ENCODE measurements around the gene DNAH12.
"Not testable (repeated sequence)": the region's sequence is repeated elsewhere in the genome, so short reads cannot be mapped to it uniquely, and the experiment has no call there.

DNAH12 gene

DNA sequence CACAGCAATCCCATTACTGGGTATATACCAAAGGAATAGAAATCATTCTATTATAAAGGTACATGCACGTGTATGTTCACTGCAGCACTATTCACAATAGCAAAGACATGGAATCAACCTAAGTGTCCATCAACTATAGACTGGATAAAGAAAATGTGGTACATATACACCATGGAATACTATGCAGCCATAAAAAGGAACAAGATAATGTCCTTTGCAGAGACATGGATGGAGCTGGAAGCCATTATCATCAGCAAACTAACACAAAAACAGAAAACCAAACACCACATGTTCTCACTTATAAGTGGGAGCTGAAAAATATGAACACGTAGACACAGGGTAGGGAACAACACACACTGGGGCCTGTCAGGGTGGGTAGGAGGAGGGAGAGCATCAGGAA lies 179.1 kb downstream of the DNAH12 start:
- H3K27me3 ChIP-seq (ENCODE audit: low read depth); in situ Hi-C loops (cut with MboI; ENCODE audit: low sequenced_read_pairs); H3K36me3 ChIP-seq (replicated peaks); H3K4me1 ChIP-seq; H3K9me3 ChIP-seq; DNase-seq (ENCODE audit: low spot score in 2 of 2); H3K4me3 ChIP-seq: not testable (repeated sequence)

DNA sequence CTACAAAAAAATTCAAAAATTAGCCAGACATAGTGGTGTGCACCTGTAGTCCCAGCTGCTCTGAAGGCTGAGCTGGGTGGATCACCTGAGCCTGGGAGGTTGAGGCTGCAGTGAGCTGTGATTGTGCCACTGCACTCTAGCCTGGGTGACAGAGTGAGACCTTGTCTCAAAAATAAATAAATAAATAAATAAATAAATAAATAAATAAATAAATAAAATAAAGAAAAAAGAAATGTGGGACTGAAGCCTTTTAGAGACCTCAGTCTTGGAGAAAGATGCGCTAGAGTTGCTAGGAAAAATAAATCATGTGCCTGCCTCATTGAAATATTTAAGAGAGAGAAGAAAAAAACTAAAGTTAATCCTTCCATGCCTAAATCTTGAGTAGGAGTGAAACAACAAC lies 187.9 kb downstream of the DNAH12 start:
- H3K4me1 ChIP-seq; H3K36me3 ChIP-seq (replicated peaks); in situ Hi-C loops (cut with MboI; ENCODE audit: low sequenced_read_pairs); H3K9me3 ChIP-seq; H3K4me3 ChIP-seq; H3K27me3 ChIP-seq (ENCODE audit: low read depth); DNase-seq (ENCODE audit: low spot score in 2 of 2): not testable (repeated sequence)

- H3K27me3 ChIP-seq (ENCODE audit: low read depth) = peaks cover 4% of the 10 kb centered on the region; the same call in 1 of the 2 replicates
- H3K4me1 ChIP-seq = no peaks in the 10 kb centered on the region
- DNase-seq (ENCODE audit: low spot score in 2 of 2) = no peak
- in situ Hi-C loops (cut with MboI; ENCODE audit: low sequenced_read_pairs) = no loop called here
- H3K36me3 ChIP-seq (replicated peaks) = no peaks in the 10 kb centered on the region
- H3K4me3 ChIP-seq = no peak overlapping the region
- no peaks in the 10 kb centered on the region for H3K9me3 ChIP-seq
Observed at GRCh38 chr3:57354768-57355167, 189.4 kb downstream of the DNAH12 start.

DNA sequence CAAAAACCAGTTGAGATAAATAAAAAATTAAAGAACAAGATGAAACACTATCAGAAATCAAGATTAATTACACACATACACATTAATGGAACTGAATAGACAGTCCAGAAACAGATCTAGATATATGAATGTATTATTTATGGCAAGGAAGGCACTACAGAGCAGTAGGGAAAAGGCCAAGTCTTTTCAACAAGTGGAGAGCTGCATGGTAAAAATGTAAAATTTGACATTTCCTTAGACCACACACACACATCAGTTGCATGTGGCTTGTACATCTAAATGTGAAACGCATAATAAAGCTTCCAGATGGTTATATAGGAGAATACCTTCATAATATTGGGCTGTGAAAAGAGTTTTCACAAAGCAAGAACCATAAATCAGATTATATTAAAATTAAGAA lies 193.9 kb downstream of the DNAH12 start:
- no peak for DNase-seq (ENCODE audit: low spot score in 2 of 2)
- Histone ChIP-seq H3K36me3 (replicated peaks) (no peaks in the 10 kb centered on the region), H3K4me1 (no peaks in the 10 kb centered on the region), H3K4me3 (no peak overlapping the region), H3K27me3 (ENCODE audit: low read depth) (peaks cover 3% of the 10 kb centered on the region; the same call in 1 of the 2 replicates), H3K9me3 (no peaks in the 10 kb centered on the region)
- in situ Hi-C loops (cut with MboI; ENCODE audit: low sequenced_read_pairs) = no loop called here

DNA sequence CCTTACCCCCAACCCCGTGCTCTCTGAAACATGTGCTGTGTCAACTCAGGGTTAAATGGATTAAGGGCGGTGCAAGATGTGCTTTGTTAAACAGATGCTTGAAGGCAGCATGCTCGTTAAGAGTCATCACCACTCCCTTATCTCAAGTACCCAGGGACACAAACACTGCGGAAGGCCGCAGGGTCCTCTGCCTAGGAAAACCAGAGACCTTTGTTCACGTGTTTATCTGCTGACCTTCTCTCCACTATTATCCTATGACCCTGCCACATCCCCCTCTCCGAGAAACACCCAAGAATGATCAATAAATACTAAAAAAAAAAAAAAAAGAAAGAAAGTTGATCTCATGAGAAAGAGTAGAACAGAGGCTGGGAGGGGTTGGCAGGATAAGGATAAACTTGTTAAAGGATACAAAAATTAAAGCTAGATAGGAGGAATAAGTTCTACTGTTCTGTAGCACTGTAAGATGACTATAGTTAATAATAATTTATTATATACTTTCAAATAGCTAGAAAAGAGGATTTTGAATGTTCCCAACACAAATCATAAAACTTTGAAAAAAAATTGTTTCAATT lies 205.0 kb downstream of the DNAH12 start:
- DNase-seq (ENCODE audit: low spot score in 2 of 2); H3K4me3 ChIP-seq; H3K9me3 ChIP-seq; in situ Hi-C loops (cut with MboI; ENCODE audit: low sequenced_read_pairs); H3K36me3 ChIP-seq (replicated peaks); H3K4me1 ChIP-seq; H3K27me3 ChIP-seq (ENCODE audit: low read depth): not testable (repeated sequence)

DNA sequence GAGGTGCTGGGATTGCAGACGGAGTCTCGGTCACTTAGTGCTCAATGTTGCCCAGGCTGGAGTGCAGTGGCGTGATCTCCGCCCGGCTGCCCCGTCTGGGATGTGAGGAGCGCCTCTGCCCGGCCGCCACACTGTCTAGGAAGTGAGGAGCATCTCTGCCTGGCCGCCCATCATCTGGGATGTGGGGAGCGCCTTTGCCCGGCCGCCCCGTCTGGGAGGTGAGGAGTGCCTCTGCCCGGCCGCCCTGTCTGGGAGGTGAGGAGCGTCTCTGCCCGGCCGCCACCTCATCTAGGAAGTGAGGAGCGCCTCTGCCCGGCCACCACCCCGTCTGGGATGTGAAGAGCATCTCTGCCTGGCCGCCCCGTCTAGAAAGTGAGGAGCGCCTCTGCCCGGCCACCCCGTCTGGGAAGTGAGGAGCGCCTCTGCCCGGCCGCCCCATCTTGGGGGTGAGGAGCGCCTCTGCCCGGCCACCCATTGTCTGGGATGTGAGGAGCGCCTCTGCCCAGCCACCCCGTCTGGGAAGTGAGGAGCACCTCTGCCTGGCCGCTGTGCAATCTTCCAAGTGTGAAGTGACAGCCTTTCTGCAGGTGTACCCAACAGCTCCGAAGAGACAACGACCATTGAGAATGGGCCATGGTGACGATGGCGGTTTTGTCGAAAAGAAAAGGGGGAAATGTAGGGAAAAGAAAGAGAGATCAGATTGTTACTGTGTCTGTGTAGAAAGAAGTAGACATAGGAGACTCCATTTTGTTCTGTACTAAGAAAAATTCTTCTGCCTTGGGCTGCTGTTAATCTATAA lies 205.7 kb downstream of the DNAH12 start:
- H3K4me3 ChIP-seq; H3K9me3 ChIP-seq; in situ Hi-C loops (cut with MboI; ENCODE audit: low sequenced_read_pairs); H3K27me3 ChIP-seq (ENCODE audit: low read depth); H3K4me1 ChIP-seq; DNase-seq (ENCODE audit: low spot score in 2 of 2); H3K36me3 ChIP-seq (replicated peaks): not testable (repeated sequence)

- peaks cover 9% of the 10 kb centered on the region for H3K27me3 ChIP-seq (ENCODE audit: low read depth)
- no peaks in the 10 kb centered on the region for H3K4me1 ChIP-seq
- DNase-seq (ENCODE audit: low spot score in 2 of 2) = no peak
- H3K36me3 ChIP-seq (replicated peaks) = no peaks in the 10 kb centered on the region
- in situ Hi-C loops (cut with MboI; ENCODE audit: low sequenced_read_pairs) = no loop called here
- H3K9me3 ChIP-seq = no peaks in the 10 kb centered on the region; the same call in 1 of the 2 replicates
- no peak overlapping the region for H3K4me3 ChIP-seq
Observed at GRCh38 chr3:57335283-57335938, 208.7 kb downstream of the DNAH12 start.

- Histone ChIP-seq H3K27me3 (ENCODE audit: low read depth) (peaks cover 9% of the 10 kb centered on the region), H3K4me3 (no peak overlapping the region), H3K9me3 (no peaks in the 10 kb centered on the region; the same call in 1 of the 2 replicates), H3K36me3 (replicated peaks) (no peaks in the 10 kb centered on the region), H3K4me1 (no peaks in the 10 kb centered on the region)
- DNase-seq (ENCODE audit: low spot score in 2 of 2) = no peak
- in situ Hi-C loops (cut with MboI; ENCODE audit: low sequenced_read_pairs) = no loop called here
Observed at GRCh38 chr3:57331078-57331610, 213.0 kb downstream of the DNAH12 start.

DNA sequence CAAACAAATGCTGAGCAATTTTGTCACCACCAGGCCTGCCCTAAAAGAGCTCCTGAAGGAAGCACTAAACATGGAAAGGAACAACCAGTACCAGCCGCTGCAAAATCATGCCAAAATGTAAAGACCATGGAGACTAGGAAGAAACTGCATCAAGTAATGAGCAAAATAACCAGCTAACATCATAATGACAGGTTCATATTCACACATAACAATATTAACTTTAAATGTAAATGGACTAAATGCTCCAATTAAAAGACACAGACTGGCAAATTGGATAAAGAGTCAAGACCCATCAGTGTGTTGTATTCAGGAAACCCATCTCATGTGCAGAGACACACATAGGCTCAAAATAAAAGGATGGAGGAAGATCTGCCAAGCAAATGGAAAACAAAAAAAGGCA lies 217.6 kb downstream of the DNAH12 start:
- H3K9me3 ChIP-seq; H3K36me3 ChIP-seq (replicated peaks); DNase-seq (ENCODE audit: low spot score in 2 of 2); H3K4me3 ChIP-seq; H3K27me3 ChIP-seq (ENCODE audit: low read depth); in situ Hi-C loops (cut with MboI; ENCODE audit: low sequenced_read_pairs); H3K4me1 ChIP-seq: not testable (repeated sequence)

GRCh38 chr3:57314204-57314603 lies 229.9 kb downstream of the DNAH12 start:
- Histone ChIP-seq H3K4me3 (no peak overlapping the region), H3K9me3 (0 out of 2 replicates have a peak, but pooled peaks cover 2% of the 10 kb centered on the region), H3K27me3 (ENCODE audit: low read depth) (peaks cover 6% of the 10 kb centered on the region; the same call in 1 of the 2 replicates), H3K36me3 (replicated peaks) (no peaks in the 10 kb centered on the region), H3K4me1 (no peaks in the 10 kb centered on the region)
- no peak for DNase-seq (ENCODE audit: low spot score in 2 of 2)
- in situ Hi-C loops (cut with MboI; ENCODE audit: low sequenced_read_pairs) = no loop called here

DNA sequence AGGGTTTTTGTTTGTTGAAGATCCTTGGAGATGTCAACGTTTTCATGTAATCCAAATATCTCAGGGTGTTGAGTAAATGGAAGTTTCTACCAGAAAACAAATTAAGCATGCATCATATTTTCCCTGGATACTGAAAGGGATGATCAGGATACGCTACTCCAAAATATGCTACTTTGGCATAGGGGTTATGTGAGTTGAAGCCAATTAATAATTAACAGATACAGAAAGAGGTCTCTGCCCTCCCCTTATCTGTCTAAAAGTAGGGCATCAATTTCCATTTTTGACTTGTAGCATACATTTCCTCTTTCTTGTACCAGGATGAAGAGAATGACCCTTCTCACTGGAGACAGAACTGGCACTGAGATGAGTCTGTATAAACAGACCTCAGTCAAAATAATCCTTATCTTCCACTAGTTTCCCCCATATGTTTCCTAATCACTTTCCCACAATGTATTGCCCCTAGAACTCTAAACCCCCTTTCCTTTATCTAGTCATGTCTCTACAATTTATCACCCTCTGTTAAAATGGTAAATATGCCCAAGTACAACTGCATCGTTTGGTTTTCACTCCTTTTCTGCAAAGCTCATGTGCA lies 234.3 kb downstream of the DNAH12 start:
- no peak for DNase-seq (ENCODE audit: low spot score in 2 of 2)

GRCh38 chr3:57303520-57303919 lies 240.6 kb downstream of the DNAH12 start:
- H3K27me3 ChIP-seq (ENCODE audit: low read depth); H3K36me3 ChIP-seq (replicated peaks); H3K9me3 ChIP-seq; H3K4me3 ChIP-seq; H3K4me1 ChIP-seq; in situ Hi-C loops (cut with MboI; ENCODE audit: low sequenced_read_pairs): not testable (repeated sequence)
- DNase-seq (ENCODE audit: low spot score in 2 of 2) = peak in 1 of 2 experiments; percentile 18

More for the DNA sequence above, 234.3 kb downstream of the DNAH12 start:
- no peak overlapping the region for H3K4me3 ChIP-seq
- H3K4me1 ChIP-seq = no peaks in the 10 kb centered on the region
- no peaks in the 10 kb centered on the region for H3K36me3 ChIP-seq (replicated peaks)
- peaks cover 3% of the 10 kb centered on the region; the same call in 1 of the 2 replicates for H3K27me3 ChIP-seq (ENCODE audit: low read depth)
- in situ Hi-C loops (cut with MboI; ENCODE audit: low sequenced_read_pairs) = no loop called here
- no peaks in the 10 kb centered on the region for H3K9me3 ChIP-seq

DNA sequence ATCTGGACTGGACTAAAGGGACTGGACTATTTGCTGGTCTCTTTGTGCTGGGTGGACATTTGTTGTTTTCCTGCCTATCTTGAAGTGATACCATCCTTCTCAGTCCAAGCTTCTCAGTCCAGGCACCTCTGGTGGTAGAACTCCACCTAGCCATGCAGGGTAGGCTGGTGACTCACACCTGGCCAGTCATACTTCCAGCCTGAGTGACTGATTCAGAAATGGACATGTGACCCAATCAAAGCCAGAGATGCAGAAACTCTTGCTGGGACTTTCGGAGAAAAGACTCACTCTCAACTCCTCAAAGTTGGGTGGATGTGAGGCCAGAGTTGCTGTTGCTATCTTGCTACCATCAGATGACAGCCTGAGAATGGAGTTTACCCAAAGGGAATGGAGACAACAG lies 246.1 kb downstream of the DNAH12 start:
- Histone ChIP-seq H3K9me3 (no peaks in the 10 kb centered on the region), H3K36me3 (replicated peaks) (no peaks in the 10 kb centered on the region), H3K27me3 (ENCODE audit: low read depth) (no peaks in the 10 kb centered on the region), H3K4me1 (no peaks in the 10 kb centered on the region; the same call in 1 of the 2 replicates), H3K4me3 (no peak overlapping the region)
- in situ Hi-C loops (cut with MboI; ENCODE audit: low sequenced_read_pairs) = no loop called here
- no peak for DNase-seq (ENCODE audit: low spot score in 2 of 2)
